ENCODE measurements around the gene SRGAP1.
"Not testable (repeated sequence)": the region's sequence is repeated elsewhere in the genome, so short reads cannot be mapped to it uniquely, and the experiment has no call there.

SRGAP1 gene

DNA sequence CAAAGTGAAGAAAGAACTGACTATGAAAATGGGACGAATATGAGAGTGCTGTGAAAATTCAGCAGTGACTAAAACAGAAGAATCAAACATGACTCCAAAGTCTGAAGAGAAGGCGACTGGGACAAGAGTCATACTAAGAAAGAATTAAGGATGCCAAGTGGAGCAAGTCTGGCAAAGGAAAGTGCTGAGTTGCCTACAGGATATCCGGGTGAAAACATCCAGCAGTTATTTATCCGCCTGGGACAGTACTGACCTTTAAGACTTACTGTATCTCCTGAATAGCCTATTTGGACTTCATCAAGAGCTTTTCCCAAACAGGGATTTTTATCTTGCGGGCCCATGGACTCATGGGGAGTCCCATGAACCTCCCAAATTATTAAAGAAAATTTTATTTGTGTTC, 336.5 kb downstream of the SRGAP1 start:
- DNase-seq = no peak

DNA sequence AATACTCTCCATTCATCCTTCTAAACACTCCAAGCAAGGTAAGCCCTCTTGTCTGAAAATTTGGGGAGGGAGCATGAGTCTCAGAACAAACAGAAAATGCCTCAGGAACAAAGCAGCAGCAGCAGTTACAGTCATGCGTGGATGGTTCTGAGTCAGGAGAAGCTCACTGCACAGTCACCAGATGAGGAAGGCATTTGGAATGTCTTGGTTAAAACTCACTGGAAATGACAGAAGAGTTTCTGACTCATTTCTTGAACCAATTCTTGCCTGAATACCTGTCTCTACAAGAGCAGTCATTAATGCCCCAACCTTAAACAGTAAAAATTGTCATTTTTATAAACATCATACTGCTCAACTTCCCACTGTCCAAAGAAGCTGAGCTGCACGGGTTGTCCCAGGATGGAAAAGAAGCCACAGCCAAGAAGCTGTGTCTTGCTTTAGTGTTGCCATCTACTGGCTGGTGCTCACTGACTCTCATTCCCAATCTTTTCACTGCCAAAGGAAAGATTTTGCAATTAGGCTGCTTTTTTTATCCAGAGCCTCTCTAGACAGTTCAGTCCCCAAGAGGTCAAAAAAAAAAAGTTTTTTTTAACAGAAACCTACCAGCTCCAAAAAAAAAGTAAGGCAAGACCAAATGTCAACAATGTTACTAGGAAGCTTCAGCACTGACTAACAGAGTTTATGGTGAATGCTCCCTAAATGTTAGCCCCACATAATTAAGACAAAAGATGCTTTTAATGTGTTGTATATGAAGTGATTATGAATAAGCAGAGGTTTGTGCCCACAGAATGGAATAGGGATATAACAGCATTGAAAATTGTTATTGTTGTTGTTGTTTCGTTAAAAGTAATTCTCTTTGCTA, 337.2 kb downstream of the SRGAP1 start:
- DNase-seq = peak; percentile 66

DNA sequence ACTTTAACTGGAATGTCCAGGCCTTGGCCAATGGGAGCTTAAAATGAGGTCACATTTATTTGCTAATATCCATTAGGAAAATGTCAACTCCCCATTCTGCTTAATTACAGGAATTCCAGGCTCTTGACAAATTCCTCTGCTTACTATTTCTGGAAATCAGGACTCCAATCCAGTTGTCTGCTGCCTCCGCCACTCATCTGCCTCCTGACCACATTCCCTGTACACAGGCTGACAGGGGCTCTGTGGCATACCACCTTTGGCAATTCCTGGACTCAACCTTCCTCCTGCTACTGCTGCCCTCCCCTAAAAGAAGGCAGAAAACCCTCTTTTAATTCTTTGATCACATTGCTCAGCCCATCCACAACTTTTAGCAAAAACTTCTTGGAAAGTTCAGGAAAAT, 339.7 kb downstream of the SRGAP1 start:
- no peak for DNase-seq

GRCh38 chr12:64186789-64187188, 342.3 kb downstream of the SRGAP1 start:
- DNase-seq = no peak

- DNase-seq = no peak
Observed at GRCh38 chr12:64187370-64187769, 342.9 kb downstream of the SRGAP1 start.

DNA sequence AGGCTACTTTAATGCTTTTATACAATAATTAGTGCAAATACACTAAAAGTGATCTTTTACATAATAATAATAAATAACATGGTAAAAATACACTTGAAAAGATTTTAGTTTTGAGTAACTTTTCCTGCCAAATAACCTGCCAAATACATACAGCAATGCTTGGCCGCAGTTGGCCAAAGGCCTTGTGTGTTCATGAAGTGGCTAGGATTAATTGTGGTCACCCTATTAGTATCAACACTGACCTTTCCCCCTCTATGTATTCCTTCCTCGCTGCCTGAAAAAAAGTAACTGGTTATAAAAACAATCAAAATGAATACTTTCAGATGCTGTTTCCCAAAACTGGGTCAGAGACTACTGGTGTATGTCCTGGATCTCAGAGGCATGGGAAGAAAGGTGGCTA, 343.3 kb downstream of the SRGAP1 start:
- DNase-seq = no peak

DNA sequence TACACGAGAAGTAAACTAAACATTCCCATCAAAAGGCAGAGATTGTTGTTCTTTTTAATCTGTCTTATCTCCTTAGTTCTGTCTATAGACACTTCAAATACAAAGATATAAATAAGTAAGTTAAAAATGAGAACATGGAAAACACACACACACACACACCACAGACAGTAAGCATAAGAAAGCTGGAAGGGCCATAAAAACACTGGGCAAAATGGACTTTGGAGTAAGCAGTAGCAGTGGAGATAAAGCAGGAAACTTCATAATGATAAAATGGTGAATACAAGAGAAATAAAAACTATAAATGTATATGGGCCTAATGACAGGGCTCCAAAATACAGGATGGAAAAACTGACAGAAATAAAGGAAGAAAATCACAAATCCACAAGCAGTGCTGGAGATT, 345.0 kb downstream of the SRGAP1 start:
- DNase-seq = no peak

DNA sequence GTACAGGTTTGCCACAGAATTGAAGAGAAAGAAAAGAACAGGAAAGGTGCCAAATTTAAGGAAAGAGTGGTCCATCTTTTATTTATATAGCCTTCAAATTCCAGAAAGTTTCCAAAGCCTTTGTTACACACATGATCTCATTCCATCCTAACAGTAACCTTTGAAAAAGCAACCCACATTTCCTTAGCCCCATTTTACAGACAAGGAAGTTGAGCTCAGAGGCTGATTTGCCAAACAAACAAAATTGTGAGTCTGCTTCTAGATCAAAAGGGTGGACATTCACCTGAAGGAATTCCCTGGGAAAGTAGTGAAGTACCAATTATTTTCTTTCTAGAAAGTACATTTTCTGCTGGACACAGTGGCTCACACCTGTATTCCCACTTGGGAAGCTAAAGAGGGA, 345.6 kb downstream of the SRGAP1 start:
- DNase-seq = no peak

DNA sequence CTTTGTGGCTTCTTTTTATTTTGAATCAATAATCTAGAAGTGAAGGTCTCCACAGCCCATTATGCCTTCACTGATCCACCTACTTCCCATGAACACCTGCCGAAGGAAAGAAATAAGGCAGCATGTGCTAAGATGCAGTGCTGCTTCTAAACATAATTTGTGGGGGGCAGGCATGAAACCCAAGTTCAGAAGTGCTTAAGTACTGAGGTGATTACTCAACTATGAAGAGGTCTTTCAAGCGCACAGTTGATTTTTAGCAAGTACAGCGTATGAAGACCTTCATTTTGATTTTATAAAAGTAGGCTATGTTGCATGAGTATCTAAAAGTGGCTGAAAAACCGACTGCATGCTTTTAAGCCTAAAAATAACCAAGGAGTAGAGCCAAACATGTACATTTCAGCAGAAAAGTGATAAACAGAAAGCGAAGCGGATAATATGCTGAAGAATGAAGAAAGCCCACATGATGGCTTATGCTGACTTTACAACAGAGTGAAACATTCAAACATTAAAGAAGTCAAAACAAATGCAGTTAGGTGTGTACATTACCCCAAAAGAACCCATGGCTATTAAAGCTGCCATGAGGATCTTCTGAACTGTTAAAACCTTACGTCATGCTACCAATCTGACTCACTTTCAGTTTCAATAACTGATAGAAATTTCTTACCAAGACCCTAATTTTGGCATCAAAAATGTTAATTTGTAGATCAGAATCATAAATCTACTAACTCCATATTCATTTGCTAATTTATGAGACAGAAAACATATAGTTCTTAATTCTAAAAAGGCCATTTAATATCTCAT, 348.3 kb downstream of the SRGAP1 start:
- no peak for DNase-seq

DNA sequence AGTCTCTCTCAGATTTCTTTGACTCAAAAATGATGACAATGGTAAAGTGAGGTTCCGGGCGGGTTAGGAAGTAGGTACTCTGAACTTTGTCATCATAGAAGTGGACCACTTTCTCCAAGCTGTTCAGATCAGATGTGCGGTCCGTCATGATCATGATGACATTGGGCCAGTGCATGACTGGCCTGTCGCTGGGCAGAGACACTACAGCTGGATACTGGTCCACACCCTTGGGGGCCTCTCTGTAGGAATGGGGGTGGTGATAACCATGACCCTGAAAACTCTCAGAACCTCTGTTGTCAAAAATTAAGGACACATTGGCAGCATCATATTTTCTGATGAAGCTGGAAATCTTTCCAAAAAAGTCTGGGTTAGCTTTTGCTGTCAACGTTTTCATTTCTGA, 349.4 kb downstream of the SRGAP1 start:
- no peak for DNase-seq

DNA sequence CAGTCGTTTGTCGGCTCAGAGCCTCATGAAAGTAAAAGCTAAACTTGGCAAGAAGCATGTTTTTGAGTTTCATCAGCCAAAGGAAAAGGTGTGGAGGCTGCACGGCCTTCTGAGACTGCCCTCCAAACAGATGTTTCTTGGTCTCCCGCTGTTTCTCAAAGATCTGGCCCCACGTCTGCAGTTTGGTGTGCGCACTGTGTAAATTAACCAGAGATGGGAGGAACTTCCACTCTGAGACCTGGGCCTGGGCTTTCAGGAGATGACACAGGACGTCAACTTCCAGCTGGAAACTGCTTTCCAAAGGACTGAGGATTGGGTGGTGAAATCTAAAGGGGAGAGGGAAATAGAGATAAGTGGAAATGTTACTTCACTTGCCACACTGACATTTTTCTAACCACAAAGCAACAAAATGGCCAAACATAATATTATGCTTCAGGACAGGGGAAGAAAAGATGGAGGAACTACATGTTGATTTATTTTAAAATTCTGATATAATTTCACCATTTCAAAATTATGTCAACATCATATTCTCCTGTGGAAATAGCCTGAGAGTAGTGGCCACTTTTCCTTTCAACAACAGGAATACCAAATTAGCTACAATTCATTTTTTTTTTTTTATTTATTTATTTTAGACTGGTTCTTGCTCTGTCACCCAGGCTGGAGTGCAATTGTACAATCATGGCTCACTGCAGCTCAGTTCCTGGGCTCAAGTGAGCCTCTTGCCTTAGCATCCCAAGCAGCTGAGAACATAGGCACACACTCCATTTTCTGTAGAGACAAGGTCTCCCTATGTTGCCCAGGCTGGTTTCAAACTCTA, 350.0 kb downstream of the SRGAP1 start:
- DNase-seq = no peak

- DNase-seq = not testable (repeated sequence)
Observed at GRCh38 chr12:64195841-64196240, 351.3 kb downstream of the SRGAP1 start.

DNA sequence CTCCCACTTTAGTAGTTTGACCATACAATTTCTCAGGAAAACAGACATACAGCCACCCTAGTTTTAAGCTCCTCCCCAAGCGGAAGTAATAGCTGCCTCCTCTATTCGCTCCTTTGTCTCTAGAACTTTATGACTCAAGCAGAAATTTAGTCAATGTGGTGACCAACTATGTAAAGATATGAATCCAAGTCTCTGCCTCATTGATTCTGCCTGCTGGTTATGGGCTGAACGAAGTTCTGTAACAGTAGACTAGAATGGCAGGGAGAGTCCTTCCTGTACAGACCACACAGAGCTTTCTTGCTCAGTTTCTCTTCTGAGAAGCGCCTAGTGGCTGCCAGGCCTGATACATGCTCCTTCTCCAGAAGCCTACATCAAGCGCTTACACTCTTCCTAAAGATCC, 358.5 kb downstream of the SRGAP1 start:
- no peak for DNase-seq

DNA sequence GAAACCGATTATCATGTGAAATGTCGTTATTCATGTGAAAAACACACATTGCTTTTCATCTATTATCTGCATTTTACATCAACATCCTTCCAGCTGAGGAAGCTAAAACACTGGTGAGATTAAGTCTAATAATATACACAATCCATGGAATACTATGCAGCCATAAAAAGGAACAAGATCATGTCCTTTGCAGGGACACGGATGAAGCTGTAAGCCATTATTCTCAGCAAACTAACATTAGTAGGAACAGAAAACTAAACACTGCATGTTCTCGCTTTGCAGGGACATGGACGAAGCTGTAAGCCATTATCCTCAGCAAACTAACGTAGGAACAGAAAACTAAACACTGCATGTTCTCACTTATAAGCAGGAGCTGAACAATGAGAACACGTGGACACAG, 359.3 kb downstream of the SRGAP1 start:
- no peak for DNase-seq

- DNase-seq = no peak
Observed at GRCh38 chr12:64205542-64205941, 361.0 kb downstream of the SRGAP1 start.

DNA sequence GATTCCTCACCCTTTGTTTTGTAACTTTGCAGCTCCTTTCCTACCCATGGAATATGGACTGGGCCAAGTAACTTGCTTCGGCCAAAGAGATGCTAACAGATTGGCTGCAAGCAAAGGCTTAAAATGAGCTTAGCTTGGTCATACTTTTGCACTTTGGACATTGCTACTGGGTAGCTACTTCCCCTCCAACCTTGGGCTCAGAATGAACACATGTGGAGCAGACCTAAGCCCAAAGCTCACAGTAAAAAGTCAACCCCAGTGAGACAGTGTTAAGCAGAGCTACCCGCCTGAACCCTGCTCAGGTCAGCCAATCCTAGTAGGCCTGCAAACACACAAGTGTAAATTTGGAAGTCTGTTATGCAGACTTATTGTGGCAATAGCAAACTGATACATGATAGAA, 363.0 kb downstream of the SRGAP1 start:
- no peak for DNase-seq
